Measurements from ENCODE around the gene INTS15.

- TF ChIP-seq CTCF (IDR thresholded peaks at IDR 0.05) (no peak), ZFX (IDR thresholded peaks at IDR 0.05; ENCODE audit: borderline replicate concordance) (no peak)
These were observed 31.6 kb downstream of the INTS15 start for GRCh38 chr7:6621195-6622133.

Data from 22Rv1 (cell line).